Lower leg skin (tissue), 3 donors: ENCODE data around the gene CELSR3.

Experiments used
- CTCF ChIP-seq, 3 donors: fragments of 450-650 bp; IDR thresholded peaks; one replicate each; pipeline ENCODE4 v1.5.1; 2016; ENCODE audit warnings: antibody characterized with exemption in 3 of 3, mild to moderate bottlenecking in 3 of 3, moderate library complexity in 2 of 3
- POLR2A ChIP-seq, 2 donors: fragments of 450-650 bp; IDR thresholded peaks; one replicate each; pipeline ENCODE4 v1.6.1; 2016 to 2017; ENCODE audit warnings: antibody characterized with exemption in 2 of 2, mild to moderate bottlenecking in 1 of 2, moderate library complexity in 1 of 2

GRCh38 chr3:48707157-48707556 lies 44.5 kb upstream of the CELSR3 start:
- TF ChIP-seq POLR2A (IDR thresholded peaks at IDR 0.05): no peak
- TF ChIP-seq CTCF (IDR thresholded peaks at IDR 0.05): no peak
